GM19238 (cell line): ENCODE data around the gene NEURL1.
"Not testable (repeated sequence)": the region's sequence is repeated elsewhere in the genome, so short reads cannot be mapped to it uniquely, and the experiment has no call there.

Experiments used
- DNase-seq: peaks from one replicate; pipeline ENCODE4 v3.0.0; 2011; ENCODE audit warnings: low spot score; ENCODE audit not compliant: insufficient read length

NEURL1 gene

DNA sequence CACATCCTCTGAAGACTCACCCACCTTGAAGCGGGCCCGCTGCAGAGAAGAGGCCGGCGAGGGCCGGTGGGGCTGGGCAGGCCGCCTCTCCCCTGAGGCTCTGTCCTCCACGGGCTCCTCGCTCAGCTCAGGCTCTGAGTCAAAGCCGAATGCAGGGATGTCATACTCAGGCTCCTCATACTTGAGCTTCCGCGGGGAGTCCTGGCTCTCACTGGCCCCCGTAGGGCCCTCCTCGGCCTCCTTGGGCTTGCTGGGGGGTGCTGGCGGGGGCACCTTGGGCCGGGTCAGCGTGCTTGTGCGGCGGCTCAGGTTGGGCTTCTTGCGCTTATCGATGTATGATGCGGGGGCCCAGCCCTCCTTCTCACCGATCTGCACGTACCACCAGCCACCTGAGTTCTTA is 109.9 kb downstream of the NEURL1 start:
- no peak for DNase-seq

DNA sequence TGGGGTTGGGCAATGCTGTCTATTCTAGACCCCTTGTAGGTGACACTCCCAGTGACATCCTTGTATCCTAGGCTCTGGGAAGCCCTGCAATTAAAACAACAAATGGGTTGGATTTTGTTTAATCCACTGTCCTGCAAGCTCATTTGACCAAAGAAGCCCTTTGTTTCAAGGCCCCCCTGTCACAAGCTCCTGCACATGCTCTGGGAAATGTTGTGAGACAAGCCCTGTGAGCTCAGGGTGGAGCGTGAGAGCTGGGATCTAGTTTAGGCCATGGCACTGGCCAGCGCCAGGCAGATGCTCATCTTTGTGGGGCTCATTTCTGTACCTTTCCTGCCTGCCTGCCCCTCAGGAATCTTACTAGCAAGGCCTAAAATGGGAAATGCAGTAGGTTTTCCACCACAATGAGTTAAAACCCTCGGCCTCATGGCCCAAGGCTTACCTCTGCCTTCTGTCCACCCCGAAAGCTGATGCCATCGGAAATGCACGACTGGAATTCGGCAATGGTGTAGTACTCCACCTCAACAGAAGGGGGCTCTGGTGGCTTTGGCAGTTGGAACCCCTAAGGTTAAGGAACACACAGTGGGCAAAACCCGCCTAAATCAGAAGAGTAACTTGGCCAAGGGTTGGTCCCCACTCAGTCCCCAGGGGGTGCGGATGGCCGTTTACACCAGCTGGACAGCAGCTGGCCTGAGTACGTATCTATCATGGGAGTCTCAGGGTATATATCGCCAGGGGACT is 112.0 kb downstream of the NEURL1 start:
- DNase-seq, result peak; percentile 60

DNA sequence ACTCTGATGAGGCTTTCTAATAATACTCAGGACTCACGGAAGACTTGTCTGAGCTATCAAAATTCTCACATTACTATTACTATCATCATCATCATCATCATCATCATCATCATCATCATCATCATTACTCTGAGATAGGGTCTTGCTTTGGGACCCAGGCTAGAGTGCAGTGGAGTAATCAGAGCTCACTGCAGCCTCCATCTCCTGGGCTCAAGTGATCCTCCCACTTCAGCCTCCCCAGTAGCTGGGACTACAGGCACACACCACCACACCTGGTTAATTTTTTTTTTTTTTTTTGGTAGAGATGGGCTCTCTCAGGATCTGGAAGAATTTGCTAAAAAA is 112.6 kb downstream of the NEURL1 start:
- not testable (repeated sequence) for DNase-seq

DNA sequence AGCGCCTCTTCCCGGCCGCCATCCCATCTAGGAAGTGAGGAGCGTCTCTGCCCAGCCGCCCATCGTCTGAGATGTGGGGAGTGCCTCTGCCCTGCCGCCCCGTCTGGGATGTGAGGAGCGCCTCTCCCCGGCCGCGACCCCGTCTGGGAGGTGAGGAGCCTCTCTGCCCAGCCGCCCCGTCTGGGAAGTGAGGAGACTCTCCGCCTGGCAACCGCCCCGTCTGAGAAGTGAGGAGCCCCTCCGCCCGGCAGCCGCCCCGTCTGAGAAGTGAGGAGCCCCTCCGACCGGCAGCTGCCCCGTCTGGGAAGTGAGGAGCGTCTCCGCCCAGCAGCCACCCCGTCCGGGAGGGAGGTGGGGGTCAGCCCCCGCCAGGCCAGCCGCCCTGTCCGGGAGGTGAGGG is 113.5 kb downstream of the NEURL1 start:
- not testable (repeated sequence) for DNase-seq

DNA sequence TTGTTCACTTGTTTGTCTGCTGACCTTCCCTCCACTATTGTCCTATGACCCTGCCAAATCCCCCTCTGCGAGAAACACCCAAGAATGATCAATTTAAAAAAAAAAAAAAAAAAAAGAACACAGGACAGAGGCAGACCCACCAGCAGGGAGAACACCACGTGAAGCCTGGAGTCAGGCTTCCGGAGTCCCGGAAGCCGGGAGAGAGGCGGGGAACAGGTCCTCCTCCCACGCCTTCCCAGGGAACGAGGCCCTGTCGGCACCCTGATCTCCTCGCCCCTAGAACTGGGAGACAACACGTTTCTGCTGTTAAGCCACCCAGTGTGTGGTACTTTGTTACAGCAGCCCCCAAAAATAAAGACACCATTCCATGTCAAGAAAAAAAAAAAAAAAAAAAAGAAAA is 114.6 kb downstream of the NEURL1 start:
- not testable (repeated sequence) for DNase-seq

DNA sequence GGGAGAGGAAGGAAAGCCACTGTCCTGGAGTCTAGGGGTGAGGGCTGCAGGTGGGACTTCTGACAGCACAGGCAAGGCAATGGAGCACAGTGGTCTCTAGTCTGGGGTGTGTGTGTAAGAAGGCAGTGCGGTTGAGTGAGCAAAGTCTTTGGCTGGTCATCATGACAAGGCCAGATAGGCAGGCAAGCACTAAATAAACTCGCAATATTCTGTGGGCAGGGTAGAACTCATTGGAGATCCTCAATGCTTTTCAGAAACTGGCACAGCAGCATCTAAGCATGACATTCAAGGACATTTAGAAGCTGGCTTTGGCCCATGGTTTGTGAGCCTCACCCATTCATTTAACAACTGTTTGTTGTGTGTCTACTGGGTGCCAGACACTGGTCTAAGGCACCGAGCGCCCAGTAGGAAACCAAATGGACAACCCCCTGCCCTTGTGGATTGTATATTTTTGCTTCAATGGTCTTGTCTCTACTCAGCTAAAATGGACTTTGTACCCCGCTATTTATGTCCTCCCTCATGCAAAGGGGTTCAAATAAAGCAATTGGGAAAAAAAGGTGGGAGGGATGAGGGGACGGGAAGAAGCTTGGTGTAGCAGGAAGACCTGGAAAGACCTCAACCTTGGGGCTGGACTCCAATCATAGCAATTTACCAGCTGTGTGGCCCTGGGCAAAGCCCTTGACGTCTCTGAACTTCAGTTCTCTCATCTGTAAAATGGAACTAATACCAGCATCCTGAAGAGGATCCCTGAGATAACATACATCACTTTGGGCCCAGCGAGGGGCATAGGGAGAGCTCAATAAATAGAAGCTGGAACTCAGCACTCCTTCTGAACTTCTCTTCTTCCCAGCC is 116.0 kb downstream of the NEURL1 start:
- no peak for DNase-seq

DNA sequence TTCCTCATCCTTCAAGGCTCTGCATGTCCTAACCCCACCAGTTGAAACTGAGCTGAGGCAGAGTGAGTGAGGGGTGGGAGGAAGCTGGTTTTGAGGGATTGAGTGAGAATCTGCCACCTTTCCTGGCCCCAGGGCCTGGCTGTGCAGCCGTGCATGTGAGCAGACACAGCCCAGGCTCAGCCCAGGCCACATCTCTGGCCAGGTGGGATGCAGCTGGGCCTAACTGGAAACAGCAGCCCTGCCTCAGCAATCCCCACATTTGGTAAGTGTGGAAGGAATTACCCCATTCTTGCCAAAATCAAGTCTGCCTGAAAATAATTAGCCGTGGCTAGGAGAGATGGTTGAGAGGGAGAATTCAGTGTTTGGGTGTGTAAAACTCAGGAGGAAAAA is 116.6 kb downstream of the NEURL1 start:
- no peak for DNase-seq

DNA sequence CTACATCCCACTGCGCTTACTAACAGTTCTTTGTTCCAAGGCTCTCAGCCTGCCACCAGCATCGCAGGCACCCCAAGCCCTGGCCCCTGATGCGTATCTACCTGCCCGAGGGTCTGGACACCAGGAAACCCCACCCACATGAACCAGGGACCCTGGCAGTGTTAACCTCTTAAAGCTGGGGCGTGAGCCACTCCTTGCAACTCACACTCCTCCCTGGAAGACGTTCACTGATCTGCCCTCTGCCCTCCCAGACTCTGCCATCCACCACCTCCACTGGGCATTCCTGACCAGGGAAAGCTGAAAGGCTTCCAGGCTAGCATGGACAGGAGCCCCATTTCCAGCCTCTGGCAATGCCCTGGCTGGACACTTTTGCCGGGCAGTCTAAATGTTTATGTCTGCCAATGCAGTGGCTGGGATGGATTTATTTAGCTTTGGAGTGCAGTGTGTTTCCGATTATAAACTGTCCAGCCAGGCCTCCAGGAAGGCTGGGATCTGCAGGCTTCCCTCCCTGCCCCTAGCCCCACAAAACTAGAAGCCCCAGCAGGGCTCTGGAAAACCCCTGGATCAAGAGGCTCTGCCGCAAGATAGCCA is 117.5 kb downstream of the NEURL1 start:
- DNase-seq, result no peak

DNA sequence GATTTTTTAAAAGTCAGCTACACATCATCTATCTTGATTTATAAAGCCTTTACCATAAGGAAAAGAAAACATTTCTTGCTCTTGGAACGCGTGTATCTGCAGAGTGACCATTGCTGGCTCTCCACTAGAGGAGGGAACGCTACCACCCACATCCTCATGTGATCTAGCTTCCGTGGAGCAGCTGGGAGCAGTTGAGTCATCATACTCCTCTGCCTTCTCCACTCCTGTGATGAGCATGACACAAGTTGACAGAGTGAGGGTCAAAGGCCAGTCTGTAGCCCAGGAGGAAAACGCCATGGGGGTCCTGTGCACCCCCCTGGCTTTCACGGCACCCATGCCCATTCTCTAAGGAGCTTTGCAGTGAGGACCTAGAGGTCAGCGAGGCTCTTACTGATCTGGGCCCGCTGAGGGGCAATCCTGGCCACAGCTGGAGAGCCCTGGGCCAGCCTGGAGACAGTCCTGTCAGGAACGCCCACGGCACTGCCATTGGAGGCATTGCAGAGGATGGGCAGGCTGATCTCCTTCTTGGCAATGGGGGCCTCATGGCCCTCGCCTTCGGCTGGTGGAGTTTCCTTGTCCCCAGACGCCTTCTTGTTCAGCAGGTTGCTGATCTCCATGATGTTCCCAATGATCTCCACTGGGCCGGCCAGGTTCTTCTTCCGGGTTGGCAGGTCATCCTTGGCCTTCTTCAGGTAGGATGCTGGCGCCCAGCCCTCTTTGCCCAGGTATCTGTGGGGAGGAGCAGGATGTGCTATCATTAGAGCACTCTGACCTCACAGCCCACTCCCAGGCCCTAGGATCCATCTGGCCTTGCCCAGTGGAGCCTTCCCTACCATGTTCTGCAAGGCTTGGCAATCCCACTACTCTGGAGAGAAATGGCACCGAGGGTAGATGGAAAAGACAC is 119.2 kb downstream of the NEURL1 start:
- DNase-seq, result no peak

DNA sequence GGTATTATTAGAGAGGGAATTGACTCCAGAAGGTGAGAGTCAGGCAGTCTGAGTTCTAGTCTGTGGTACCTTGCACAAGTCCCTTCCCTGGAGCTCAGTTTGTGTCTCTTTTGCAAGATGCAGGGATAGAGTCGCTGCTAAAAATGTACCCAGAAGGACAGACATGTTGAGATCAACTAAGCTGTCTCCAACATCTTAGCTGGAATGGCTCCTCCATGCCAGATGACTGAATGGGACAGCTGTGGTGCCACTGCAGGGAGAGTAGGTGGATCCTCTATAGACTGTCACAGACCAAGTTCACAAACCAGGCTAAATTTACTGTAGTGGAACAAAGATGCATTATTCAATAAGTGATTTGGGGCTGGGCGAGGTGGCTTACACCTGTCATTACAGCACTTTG is 120.1 kb downstream of the NEURL1 start:
- no peak for DNase-seq

DNA sequence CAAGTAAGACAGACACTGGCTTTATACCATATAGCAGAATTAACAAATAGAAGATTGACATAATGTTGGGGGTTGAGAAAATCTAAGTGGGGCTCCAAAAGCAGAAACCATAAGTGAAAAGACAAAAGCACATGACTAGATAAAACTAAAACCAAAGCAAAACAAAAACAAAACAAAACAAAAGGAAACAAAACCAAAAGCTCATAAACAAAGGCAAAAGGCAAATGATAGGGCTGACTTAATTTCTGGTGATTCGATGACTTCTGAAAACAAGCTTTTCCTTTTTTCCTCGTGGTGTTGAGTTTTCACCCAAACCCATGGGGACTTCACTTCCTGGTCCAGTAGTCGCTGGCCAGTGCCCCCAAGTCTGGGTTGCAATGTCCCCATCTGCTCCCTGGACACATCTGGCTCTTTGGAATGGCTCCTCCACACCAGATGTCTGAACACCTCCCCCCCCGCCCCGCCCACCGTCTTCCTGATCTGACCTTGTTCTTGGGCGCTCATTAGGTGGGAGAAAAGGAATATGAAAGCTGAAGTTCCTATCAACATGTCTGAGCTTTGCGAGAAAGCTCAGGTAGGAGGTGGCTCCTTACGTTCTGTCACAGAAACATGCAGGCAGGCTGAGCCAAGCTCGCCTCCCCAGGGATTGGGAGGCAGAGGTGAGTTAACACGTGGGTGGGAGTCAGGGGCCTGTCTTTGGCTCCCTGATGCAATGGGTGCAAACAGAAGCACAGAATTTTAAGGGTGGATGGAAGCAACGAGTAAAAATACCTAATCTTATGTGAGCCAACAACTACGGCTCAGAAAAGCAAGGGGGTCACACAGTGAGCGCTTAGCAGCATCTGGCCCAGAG is 121.0 kb downstream of the NEURL1 start:
- DNase-seq, result no peak

DNA sequence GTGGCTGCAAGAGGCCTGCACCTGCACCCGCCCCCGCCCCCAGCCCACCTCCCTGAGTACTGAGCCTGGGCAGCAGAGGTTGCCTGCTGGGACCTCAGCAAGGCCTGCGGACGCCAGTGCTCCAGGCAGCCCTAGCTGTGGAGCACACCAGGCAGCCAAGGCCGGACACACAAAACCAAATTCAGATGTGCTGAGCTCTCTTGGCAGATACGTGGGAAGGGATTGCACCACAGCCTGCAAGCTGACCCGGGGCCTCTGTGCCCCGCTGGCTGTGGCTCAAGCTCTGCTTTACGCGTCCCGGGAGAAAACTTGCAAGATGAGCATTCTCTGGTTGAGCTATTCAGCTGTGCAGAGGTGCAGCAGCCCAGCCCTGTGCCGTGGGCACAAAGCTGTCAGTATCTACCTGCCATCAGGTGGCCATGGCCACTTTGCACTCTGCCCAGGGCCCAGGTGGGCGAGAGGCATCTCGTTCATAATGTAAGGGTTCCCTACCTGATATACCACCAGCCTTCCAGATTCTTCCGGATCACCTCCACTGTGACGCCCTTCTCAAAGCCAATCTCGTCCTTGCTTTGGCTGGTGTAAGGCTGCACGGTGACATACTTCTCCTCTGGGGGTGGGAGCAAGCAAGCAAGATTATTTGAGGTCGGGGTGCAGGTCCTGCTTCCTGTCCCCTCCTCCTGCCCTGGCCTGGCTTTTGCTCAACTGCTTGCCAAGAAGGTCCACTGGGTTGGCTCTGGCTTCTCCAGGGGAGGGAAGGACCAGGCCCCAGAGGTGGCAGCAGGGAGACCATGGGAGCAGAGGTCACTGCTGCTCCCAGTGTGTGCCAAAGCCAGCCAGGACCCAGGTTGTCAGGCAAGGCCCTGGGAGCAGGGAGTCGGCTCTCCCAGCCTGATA is 123.4 kb downstream of the NEURL1 start:
- no peak for DNase-seq

DNA sequence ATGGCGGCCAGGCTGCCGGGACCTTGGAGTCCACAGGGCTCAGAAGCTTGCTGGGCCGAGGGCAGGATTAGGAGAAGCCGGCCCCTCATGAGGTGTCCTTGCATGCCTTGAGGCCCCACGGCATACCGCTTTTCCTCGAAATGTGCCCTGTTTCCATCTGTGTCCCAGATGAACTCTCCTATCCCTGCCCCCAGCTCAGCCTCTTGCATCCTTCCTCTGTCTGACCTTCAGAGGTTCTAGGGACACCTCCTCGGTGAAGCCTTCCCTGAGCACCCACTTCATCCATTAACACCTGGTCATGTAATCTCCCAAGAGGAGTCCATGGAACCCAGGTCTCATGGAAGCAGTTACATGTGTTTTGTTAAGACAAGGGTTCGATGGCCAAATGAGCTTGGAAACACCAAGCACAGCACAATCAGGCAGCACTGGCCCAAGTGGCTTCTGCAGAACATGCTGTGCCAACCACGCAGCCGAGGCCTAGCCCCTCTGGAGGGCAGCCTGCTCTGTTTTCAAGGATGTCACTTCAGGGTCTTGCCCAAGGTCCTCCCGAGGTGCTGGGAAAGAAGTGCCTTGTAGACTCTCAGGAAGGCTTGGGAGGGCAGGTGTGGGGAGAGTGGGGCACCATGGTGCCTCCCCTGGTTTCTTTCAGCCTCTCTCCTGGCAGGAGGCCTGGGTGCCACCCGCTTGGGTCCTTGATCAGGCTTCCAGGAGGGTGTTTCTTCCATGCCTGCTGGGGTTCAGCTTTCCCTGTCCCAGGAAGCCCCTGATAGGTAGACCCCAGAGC is 124.3 kb downstream of the NEURL1 start:
- DNase-seq, result no peak

DNA sequence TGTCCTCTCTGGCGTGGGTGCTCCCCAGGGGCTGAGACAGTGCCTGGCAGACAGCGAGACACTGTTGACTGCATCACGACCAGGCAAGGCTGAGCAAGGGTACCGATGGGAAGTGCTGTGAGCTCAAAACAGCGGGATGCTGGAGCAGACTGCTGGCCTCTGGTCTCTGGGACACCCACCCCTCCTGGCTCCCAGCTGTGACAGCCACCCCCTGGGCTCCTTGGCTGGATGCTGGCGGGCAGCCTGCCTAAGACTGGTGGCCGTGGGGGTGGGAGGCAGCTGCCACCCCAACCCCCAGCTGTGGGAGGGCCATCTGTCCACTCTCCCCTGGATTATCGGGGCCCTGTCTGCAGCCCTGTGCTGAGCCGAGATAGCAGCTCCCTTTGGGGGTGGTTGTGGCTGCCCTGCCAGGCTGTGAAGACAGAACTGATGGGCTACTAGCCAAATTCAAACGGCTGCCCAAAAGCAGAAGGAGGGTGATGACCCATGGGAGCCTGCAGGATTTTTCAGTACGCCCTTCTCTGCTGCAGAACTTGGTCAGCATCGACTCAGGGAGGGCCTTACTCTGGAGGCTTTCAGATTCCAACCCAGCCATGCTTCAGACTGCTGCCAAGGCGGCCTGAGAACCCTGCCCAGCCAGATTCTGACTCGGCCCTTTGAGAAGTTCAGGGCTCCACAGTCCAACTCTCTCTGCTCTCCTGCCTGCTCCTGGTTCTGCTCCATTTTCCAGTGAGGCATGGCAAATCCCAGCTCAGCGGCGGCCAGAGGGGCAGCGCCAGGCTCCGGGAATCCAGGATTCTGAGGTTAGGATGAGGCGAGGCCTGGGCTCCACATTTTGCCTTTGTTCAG is 125.3 kb downstream of the NEURL1 start:
- DNase-seq, result no peak

DNA sequence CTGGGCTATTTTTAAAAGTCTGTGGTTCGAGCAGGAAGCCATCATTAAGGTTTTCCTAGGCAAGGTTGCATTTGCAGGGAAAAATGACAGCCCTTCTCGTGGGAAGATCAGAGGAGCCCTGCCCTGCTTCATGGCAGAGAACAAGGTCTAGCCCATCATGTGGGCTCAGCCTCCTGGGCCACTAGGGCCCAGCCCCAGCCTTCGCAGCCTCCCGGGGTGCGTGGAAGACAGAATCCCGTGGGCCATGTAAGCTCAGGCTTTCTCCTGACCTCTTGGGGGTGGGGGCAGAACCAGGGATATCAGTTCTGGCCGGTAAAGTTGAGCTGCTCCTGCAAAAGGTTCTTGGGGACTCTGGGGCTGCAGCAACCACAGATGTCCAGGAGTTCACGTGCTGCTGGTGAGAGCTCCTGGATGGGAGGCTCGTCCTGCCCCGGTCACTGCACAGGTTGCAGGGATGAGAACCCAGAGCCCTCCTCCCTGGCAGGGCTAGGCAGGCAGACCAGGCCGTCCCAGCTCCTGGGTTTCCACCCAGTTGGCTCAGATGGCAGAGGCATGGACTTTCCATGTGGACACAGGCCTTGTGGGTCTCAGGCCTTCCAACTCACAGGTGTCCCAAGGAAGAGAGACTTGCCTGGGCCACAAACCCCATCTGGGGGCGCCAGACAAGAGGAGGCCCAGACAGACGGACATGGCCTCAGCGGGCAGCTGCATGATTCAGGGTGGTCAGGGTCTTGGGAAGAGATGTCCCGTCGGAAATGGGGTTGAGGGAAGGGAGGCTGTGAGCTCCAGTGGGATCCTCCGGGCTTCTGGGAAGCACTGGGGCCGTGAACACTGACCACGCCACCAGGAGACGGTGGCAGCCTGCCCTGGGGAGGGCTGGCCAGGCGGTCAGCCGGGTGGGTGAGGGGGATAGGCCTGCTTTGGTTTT is 126.2 kb downstream of the NEURL1 start:
- no peak for DNase-seq

DNA sequence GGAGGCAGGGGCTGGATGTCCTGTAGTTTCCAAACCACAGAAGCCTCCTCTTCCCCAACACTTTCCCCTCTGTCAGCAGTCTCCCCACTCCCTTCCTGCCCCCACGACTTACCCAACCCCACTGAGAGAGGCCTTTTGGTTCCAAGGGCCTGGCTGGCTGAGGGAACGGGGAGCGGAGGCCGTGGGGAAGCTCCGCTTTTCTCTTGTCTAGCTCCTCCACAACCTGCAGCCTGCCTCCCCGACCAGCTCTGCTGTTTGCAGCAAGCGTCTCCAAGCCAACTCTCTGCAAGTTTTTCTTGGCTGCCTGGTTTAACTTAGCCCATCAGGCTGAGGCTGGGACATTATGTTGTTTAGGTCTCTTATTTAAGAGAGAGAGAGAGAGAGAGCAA is 126.8 kb downstream of the NEURL1 start:
- DNase-seq, result no peak
